ENCODE data around the gene AUTS2.
A peak's percentile ranks its signal among the peaks of the same experiment; 100 is the strongest.

Gene AUTS2

DNA sequence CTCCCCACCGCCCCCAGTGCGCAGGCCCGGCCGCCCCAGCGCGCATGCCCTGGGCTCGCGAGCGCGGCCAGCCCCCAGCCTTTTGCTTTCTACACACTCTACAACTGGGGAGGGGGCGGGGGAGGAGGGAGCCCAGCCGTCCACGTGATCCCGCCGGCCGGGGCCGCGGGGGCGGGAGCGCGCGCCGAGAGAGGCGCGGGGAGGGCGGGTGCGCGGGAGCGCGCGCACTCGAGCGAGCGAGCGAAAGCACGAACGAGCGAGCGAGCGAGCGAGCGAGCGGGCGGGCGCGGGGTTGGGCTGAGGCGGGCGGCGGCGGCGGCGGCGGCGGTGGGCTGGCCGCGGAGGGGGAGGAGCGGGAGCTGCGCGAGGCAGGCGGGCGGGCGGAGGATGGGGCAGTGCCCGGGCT lies at the start of gene AUTS2:
TSS of gene AUTS2 (plus strand) at position 395 of the 406 bp plus-strand sequence. CDS start 1,179 bp downstream, outside the sequence.
- DNase-seq = peak; percentile 27

DNA sequence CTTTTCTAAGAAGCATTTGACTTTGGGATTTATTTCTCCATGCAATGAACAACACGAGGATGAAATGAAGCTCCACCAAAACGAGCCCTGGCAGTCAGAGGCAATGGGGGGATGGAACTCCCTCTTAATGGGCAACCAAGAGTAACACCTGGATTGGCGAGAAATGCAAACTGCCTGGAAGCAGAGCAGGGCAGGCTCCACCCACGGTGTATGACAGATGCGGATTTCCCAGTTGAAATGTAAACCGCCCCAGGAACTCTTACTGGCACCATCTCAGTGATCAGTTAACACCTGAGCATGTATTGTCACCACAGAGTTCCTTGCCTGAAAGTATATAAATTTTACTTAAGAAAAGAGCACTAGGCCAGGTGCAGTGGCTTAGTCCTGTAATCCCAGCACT lies 47.3 kb upstream of the AUTS2 start:
- no peak for DNase-seq

DNA sequence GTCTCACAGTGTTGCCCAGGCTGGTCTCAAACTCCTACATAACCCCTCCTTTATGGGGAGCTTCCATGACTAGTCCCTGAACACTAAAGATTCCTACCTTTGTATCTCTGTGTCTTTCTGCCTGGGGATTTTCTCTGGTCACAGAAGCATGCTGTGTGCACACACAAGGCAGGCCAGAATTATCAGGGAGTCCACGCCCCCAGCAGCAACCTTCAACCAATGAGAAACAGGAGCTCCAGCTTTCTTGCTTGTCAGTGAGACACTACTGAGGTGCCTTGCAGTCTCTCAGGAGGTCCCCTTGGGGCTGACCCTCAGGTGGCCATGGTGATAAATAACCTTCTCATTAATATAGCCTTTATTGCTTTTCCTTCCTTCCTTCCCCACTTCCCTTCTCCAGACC lies 45.1 kb upstream of the AUTS2 start:
- DNase-seq = no peak

DNA sequence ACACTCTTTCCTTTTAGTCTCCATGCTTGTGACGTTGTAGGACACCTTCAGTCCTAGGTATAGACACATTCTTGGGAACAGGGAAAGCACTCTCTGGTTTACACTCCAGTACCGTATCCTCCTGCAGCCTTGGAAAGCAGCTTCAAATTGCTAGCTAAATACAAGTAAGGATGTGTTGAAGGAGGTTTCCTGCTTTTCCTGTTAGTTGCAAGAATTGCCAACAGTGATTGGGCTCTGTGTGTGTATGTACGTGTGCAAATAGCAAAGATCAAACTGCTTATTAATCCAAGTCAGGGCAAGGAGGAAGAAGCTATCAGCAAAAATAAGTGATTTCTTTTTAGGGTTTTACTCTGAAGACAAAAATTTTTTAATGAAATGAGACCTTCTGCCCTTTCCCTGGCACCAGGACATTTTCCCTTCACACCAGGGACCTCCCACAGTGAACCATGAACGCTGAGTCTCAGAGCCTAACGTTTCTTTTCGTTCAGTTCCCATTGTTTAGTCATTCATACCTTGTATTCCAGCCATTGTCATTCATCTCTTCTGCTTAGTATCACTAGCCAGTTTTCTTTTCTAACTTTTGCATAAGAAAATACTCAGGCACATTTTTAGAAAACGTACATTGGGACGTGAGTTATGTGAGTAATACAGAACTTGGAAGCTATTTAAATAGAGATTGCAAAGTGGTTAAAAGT lies 36.9 kb upstream of the AUTS2 start:
- no peak for DNase-seq

DNA sequence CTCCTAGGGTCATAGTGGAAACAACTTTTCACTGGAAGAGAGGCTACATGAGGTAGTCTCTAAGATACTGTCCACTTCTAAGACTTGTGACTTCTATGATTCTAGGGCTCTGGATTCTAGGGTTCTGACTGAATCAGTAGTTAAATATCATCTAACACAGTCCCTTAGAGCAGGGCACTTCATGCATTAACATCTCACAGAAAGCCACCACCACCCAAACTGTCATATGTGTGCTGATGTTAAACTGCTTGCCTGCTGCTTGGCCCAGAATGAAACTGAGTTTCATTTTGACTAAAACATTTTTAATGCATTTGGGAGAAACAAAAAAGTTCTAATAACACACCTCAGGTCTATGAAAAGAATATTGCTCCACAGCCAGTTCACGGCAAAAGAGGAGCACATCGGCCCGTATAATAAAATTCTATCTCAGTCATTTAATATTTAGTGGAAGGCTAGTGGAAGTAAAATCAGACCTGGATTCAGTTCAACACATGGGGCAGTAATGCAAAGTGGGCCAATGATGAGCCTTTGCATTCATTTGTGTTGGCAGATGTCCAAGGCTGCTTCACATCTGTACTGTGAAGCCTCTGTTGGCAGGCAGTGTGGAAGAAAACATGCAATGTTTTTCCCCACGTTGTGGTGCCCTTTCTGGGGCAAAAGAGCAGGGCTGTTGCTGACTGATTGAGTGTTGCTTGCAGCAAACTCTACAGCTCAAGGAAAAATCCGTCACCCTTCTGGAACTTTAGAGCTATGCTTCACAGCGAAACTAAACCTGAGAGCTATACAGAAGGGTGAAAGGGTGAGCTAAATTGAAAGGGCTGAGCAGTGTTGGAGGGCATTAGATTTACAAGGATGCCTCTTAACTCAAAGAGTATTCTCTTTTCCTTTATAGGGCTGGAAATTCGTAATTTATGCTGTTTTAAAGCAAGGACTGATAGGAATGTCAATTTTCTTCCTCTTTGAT lies 33.5 kb upstream of the AUTS2 start:
- no peak for DNase-seq

DNA sequence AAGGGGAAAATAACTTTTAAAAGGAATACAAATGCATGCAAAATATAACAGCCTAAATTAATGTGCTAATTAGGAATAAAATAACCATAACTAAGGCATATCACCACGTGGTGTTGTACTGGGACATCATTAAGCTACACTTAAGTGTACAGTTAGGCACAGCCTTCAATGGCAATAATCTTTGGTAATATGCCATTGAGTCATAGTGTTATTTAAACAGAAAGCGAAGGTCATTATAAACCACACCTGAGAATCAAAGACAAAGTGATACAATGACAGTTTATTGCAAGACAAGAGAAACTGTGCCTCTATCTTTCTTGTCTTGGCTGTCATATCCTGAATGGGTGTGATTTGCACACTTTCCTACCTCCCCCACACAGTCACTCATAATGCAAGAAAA lies 30.5 kb upstream of the AUTS2 start:
- DNase-seq = no peak

DNA sequence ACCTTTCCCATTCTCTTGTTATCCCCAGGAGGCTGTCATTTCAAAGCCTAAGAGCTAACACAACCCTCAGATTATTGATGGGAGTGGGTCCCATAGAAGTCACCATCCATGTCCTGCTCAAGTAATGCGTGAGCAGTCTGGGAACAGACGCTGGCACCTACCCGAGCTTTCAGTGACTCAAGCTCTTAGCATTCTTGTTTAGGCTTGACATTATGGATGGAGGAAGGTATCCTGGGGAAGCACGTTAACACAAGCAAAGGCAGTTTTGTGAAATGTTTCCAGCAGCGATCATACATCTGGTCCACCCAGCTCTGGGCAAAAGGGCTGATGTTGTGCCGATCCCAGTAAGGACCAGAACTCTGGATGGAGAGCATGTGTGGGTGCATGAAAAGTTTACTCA lies 30.0 kb upstream of the AUTS2 start:
- no peak for DNase-seq

DNA sequence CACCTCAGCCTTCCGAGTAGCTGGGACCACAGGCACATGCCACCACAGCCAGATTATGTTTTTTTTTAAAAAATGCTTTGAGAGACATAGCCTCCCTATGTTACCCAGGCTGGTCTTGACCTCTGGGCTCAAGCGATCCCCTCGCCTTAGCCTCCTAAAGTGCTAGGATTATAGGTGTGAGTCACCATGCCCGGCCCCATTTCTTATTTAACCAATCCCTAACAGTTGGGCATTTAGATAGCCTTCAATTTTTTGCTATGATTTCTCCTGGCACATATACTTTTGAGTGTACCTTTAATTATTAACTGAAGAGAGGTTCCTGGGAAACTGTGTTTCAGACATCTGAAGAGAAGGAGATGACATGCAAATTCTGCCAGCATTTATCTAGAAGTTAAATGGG lies 22.6 kb upstream of the AUTS2 start:
- DNase-seq = no peak

DNA sequence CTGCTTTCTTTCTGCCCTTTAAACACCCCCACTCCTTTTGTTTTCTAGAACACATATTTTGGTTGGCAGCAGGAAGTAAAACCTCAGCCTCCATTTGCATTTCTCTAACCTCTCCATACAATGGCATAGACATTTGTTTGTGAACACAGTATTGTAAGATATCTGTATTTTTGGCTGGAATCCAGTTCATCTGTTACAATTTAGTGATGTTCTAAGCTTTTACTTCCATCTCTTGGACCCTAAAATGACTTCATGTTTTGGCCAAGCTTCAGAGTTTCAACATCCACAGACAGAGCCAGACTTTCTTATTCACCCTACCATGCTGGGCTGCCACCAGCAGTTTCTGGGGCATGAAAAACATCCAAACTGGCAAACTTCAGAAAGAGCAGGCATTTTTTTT lies 21.1 kb upstream of the AUTS2 start:
- DNase-seq = no peak

DNA sequence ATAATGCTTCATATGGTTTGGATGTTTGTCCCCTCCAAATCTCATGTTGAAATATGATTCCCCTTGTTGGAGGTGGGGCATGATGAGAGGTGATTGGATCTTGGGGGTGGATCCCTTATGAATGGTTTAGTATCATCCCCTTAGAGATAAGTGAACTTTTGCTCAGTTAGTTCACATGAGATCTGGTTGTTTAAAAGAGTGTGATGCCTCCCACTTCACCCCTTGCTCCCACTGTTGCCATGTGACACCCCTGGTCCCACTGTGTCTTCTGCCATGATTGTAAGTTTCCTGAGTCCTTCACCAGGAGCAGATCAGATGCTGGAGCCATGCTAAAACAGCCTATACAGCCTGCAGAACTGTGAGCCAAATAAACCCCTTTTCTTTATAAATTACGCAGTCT lies 13.1 kb upstream of the AUTS2 start:
- no peak for DNase-seq

DNA sequence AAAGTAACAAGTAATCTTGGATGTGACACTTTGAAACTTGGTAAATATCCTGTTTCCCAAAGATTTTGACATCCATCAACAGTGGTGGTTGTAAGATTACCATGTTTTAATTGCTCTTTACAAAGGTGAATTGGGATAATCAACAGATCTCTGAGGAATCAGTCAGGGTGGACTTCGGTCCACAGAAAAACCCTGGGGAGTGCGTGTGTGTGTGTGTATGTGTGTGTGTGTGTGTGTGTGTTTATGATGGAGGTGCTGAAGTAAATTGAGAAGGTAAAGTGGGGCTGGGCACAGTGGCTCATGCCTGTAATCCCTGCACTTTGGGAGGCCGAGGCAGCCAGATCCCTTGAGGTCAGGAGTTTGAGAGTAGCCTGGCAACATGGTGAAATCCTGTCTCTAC lies 12.0 kb upstream of the AUTS2 start:
- no peak for DNase-seq

DNA sequence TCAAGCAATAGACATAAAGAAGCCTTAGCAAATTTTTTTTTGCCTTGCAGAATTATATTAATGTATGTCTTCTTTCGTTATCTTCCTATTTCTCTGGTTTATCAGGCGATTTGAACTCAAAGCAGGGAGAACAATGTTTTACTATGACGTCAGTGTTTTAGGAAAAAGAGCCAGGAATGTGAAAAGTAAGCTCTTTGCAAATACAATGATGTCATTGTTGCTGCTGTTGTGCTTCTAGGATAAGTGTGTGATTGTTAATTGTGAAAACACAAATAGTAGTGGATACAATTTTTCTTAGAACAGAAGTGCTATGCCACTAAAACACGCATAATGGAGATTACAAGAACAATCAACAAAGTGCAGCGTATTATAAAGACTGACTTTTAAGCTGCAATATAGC lies 9.5 kb upstream of the AUTS2 start:
- DNase-seq = no peak

DNA sequence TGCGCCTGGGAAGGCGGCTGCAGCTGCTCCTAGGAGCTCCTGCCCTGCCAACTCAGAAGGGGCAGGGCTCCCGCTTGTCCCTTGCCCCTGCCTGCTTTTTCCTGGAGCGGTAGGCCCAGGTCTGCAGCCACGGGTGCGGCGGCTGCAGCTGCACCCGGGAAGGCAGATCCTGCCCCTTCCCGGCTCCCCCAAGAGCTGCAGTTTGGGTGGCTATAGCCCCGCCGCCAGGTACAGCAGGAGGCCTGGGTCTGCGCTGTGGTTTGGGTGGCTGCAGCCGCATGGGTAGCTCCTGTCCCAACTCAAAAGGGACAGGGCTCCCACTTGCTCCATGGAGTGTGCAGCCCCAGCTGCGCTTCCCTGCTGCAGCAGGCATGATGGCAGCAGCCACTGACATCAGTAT lies 6.5 kb upstream of the AUTS2 start:
- no peak for DNase-seq

DNA sequence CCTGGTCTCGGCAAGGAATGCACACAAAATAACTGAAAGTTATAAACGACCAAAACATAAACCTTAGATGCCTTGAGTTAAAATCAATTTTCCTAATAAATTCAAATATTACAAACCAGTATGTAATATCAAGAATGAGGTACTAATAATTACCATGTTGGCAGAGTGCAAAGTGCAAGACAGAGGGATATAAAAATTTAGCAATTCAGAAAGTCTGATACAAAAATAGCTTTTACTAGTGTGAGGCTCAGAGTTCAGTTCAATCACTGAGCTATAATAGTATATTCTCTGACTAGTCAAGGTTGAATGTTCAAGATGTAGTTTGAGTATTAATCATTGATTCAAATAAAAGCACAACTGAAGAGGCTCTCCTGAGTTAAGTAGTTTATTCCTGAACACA lies 4.8 kb upstream of the AUTS2 start:
- DNase-seq = no peak

DNA sequence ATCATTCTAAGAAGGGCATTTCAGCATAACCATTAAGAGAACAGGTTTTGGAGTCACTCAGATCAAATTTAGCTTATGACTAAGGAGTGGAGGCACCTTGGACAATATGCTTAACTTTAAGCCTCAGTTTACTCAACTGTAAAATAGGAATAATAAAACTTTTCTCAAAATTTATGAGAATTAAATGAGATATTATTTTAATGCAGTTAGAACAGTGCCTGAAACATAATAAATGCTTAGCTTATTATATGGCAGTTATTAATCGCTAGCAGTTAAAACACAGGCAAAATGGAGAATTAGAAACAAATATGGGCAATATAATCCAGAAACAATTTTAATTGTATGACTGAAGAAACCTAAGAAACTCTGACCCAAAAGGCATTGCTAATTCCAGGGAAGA lies 2.9 kb upstream of the AUTS2 start:
- DNase-seq = no peak

DNA sequence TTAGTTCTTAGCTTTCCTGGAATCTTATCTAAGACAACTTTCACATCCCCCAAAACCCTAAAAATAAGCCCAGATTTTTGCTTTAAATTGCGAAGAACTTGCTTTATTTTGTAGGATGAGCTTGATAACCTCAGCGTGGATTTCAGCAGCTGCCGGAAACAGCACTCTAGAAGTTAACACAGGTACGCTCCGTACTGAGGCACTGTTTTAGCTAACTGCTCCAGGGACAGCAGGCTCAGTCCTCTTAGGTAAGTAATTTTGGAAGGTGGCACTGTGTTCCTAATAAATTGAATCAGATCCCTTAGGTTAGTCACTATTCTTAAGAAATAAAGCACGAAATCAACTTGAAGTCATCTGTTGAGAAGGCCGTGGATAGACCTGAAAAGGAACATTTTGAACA lies 2.2 kb upstream of the AUTS2 start:
- DNase-seq = no peak

DNA sequence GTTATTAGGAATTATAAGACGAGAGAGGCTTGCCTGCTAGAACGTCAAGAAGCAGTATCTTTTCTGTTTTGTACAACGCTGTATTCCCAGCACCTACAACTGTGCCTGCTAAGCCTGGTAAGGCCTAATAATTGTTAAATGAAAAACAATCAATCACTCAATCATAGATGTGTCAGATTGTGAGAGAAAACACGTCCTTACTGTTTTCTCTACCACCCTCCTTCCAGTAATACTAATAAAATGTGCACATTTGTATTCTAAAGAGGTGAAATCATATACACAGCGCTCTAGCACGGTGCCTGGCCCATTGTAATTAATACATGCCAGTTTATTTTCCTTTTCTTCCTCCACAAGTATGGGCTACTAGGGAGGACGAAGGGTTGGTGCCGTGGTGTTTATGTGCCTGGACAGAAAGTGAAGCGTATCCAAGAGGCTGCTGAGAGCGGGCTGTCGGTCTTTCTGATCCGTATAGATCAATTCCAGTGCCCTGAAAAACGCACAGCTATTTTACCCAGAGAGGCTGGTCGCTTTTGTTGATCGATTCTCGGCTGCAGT lies 1.5 kb upstream of the AUTS2 start:
- no peak for DNase-seq

DNA sequence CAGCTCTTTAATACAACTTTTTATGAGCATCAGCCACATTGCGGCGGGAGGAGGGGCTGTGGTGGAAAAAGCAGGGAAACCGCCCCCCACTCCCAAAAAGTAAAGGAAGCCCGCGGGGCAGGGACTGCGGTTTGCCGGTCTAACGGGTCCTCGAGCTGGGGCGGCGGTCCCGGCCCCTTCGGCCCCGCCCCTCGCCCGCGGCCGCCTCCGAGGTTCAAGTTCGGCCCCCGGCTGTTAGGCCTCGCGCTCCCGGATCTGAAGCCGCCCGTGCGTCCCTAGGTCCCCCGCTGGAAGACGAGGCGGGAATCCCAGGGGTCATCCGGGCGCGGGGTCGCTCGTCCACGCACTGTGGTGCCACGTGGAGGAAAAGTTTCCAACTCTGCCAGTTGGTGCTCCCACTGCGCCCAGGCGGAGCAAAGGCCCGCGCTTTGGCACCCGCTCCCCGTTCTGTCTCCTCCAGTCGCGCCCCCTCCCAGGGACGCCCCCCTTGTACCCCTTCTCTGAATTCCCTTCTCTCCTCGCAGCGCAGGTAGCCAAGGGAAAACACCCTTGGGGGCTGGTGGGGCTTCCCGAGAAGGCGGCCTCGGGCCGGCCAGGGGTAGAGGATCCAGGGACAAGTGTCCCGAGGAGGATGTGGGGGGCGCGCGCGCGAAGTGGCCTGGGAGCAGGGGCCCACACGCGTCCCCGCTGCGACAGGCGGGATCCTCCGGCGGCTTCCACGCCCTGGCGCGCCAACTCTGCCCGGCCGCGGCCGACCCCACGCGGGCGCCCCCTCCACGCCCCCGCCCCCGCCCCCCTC lies 798 bp upstream of the AUTS2 start:
- no peak for DNase-seq

DNA sequence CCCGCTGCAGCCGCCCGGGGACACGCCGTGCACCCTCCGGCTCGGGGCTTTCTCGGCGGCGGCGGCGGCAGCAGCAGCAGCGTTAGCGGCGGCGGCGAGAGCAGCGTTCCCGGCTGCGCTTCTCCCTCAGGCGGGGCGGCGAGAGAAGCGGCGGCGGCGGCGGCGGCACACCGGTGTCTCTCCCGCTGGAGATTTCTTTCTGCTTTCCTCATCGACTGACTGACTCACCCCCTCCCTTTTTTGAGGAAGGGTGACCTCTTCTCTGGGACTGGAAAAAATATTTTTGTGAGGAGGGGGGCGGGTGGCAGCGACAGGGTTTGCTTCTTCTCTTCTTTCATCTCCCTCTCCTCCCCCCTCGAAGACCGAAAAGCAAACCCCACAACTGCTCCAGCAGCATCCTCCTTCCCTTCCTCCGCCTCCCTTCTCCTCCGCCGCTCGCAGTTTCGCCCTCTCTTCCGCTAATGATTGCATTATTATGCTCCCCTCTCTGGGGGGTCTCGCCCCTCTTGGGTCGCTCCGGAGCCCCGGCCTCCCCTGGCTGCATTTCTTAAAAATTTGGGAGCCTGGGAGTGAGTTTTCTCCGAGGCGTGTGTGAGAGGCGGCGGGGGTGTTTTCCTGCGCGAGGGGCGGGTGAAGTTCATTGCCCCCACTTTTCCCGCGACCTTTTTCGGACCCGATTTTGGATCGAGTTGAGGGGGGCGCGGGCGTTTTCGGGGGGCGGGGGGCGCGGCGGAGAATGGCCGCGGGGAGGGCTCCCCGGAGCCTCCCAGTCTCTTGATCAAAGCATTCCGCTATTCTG lies 411 bp downstream of the AUTS2 start:
- DNase-seq = no peak

DNA sequence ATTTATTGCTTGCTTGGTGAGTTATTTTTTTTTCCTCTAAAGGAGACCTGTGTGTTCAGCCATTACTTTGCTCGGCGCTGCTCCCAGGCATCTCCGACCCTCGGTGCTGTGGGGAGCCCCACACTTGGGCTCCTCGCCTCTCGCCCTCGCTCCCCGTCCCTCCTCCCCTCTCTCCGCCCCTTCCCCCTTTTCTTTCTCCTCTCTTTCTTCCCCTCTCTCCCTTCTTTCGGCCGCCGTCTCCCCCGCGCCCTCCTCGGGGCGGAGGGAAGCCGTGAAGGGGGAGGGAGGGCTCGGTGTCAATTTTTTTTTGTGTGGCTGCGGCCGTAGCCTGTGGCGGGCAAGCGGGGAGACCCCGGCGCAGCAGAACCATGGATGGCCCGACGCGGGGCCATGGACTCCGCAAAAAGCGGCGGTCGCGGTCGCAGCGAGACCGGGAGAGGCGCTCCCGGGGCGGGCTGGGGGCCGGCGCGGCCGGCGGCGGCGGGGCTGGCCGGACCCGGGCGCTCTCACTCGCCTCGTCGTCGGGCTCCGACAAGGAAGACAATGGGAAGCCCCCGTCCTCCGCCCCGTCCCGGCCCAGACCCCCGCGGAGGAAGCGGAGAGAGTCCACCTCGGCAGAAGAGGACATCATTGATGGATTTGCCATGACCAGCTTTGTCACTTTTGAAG lies 1.1 kb downstream of the AUTS2 start:
- DNase-seq = no peak

DNA sequence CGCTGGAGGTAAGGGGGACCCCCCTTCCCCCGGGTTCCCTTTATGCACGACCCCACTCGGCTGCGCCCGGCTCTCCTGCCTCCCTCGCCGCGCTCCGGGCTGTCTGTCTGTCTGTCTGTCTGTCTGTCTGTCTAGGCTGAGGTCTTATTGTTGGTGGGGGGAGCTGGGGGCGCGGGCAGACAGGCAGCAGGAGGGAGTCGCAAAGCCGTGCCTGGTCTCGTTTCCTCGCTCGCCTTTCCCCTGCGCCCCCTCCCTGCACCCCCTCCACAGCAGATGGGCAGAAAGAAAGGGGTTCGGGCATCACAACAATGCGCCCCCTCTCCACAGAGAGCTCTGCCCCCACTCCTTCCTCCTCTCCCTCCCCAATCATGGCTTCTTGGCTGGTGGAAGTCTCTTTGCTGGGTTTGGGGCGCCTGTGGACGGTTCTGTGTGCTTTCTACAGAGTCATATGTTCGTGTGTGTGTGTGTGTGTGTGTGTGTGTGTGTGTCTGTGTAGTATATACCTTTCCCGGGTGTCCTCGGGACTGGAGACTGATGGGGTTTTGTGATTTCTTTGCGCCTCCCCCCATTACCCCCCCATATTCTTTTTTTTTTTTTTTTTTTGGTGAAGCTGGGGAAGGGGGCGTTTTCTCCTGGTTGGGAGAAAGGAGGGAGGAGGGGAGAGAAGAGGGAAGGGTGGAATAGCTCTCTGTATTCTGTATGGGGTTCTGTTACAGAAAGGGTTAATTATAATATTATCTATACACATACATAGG lies 1.9 kb downstream of the AUTS2 start:
- no peak for DNase-seq

Data from NK-92 treated with Interleukin-12 subunit alpha and Interleukin-12 subunit beta, amount 100 ng/mL, for 24 hours (cell line).